Measurements from ENCODE around the gene ENPP5.

The ENPP5 gene

DNA sequence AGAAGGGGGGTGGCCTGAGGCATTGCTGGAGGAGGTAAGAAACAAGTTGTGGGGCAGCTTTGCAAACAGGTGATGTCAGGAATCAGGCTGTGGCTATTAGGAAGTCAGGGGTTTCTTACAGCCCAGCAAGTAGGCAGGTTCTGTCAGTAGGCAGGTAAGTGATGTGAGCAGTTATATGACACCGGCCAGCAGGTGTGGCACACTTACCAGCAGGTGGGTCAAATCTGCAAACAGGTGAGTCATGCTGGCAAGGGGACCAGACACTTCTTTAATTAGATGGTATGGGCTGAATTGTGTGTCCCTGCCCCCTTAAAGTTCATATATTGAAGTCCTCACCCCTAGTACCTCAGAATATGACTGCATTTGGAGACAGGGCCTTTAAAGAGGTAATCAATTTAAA, 57.4 kb downstream of the ENPP5 start:
- H2AFZ ChIP-seq (ENCODE audit: low read length), result no peak overlapping the region
- H3K23ac ChIP-seq (ENCODE audit: low read depth, low read length, poor library complexity), result no peak overlapping the region
- H3K4ac ChIP-seq (ENCODE audit: low read length), result no peak overlapping the region
- no peak overlapping the region for H4K91ac ChIP-seq (ENCODE audit: low read depth, low read length, poor library complexity)
- no peak overlapping the region for H2BK15ac ChIP-seq (ENCODE audit: low read length)
- DNase-seq (ENCODE audit: low spot score), result no peak
- no peak overlapping the region for H3K9ac ChIP-seq (ENCODE audit: low read depth, low read length, poor library complexity)
- H3K4me1 ChIP-seq (ENCODE audit: control insufficient read depth in 2 of 2, insufficient read depth in 1 of 2, low read depth in 1 of 2, low read length in 2 of 2), result no peaks in the 10 kb centered on the region
- no peaks in the 10 kb centered on the region for H3K9me3 ChIP-seq (replicated peaks in 1 of 2; ENCODE audit: control insufficient read depth in 2 of 2, insufficient read depth in 1 of 2, low read depth in 1 of 2, low read length in 2 of 2)
- no peak overlapping the region for H3K27ac ChIP-seq (replicated peaks; ENCODE audit: low read length)
- no CpG with 5 or more reads among the region's 1 CpG for WGBS, 2 donors (ENCODE audit: extremely low coverage in 2 of 2, insufficient read length in 2 of 2, insufficient replicate concordance in 1 of 2)
- no peak overlapping the region for H3K14ac ChIP-seq (ENCODE audit: low read length)
- no peak overlapping the region for H3K4me3 ChIP-seq (ENCODE audit: low read length in 2 of 2)
- no peak overlapping the region for H2BK120ac ChIP-seq (ENCODE audit: low read depth, low read length)
- no peaks in the 10 kb centered on the region for H3K79me1 ChIP-seq (ENCODE audit: low read depth, low read length)
- no peak overlapping the region for H4K8ac ChIP-seq (ENCODE audit: low read depth, low read length)
- no peak overlapping the region for H3K4me2 ChIP-seq (ENCODE audit: insufficient read depth, low read length, poor library complexity, severe bottlenecking)
- H2AK5ac ChIP-seq (ENCODE audit: low read depth, low read length), result no peak overlapping the region
- no peak overlapping the region for H2BK5ac ChIP-seq (ENCODE audit: low read length)
- no peaks in the 10 kb centered on the region for H3K36me3 ChIP-seq (replicated peaks in 1 of 2; ENCODE audit: control insufficient read depth in 2 of 2, insufficient read depth in 2 of 2, low read length in 2 of 2)
- H3K18ac ChIP-seq (ENCODE audit: low read length), result no peak overlapping the region
- H2BK12ac ChIP-seq (ENCODE audit: low read length), result no peak overlapping the region
- H3K27me3 ChIP-seq (ENCODE audit: control insufficient read depth in 3 of 3, insufficient read depth in 3 of 3, low read depth in 1 of 3, low read length in 3 of 3), result no peaks in the 10 kb centered on the region

All from neuronal stem cell (in vitro differentiated cells).